T-helper 1 cell (primary cell): Measurements from ENCODE around the gene RHOXF2.

Experiments
- DNase-seq, 5 donors: peaks; one replicate each; pipeline ENCODE4 v3.0.0-alpha.2; 2012 to 2020

RHOXF2 gene

GRCh38 chrX:120205816-120206753 lies 47.7 kb downstream of the RHOXF2 start:
- DNase-seq: no peak

DNA sequence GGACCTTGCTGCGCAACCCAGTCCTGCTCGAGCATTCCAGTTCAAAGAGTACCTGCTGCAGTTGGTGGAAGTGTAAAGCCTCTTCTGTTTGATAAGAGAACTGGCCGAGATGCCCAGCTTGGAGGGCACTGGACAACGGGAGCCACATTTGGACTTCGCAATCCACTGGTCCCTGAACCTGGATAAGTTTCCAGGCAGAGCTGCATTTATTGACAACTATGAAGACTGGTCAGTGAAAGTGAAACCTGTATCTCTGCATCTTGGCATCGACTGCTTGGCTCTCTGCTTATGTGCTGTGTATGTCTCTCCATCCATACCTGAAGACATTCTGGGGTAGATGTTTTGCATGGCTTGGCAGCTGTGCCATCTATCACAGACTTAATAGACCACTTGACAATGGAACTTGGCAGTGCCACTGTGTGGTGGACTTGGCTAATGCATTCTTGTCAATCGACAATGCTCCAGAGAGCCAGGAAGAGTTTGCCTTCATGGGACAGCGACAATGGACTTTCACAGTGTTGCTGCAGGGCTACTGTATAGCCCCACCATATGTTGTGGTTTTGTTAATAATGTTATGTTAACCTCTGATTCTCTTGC lies 48.7 kb downstream of the RHOXF2 start:
- no peak for DNase-seq

DNA sequence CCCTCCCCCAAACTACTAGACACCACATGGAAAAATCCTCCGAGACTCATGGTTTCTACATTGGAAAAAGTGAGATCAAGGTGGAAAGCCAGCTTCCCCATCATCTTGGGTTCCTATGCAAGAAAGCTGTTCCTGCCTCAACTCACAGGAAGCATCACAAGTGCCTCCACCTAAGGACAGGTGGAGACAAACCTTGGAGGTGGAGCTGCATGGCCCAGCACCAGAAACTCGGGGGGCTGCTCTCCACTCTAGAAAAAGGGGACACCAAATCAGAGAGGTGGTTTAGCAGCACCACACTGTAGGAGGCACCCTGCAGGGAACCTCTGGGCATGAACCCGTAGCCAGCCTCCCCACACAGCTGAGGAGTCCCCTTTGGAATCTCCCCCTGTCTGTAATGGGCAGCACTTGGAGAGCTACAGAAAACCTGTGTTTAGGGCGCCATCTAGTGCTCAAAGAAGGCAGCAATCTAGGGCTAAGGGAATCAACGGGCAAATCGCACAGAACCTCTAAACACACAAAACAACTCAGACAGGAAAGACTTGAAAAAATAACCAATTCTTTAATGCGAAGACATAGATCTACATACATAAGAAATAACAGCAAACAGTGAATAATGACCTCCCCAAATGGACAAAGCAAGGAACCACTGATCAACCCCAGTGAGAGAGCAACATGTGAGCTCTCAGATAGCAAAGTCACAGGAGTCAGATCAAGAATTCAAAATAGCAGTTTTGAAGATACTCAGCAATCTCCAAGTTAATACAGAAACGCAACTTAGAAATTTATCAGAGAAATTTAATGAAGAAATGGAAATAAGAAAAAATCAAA lies 55.2 kb downstream of the RHOXF2 start:
- peak in 4 of 5 donors; percentile 16 to 48 (median 30) for DNase-seq
